ENCODE results near the gene CCDC9B.

GRCh38 chr15:40314723-40315276 lies 25.9 kb downstream of the CCDC9B start:
- TF ChIP-seq POLR2AphosphoS2 (conservative IDR thresholded peaks at IDR 0.05; ENCODE audit: low read length) (no peak), RCOR1 (IDR thresholded peaks at IDR 0.05; ENCODE audit: low read depth, low read length) (no peak), POLR2A (IDR thresholded peaks at IDR 0.05; ENCODE audit: low read length) (no peak), JUN (IDR thresholded peaks at IDR 0.05) (no peak), NR3C1 (IDR thresholded peaks at IDR 0.05) (no peak), MAZ (IDR thresholded peaks at IDR 0.05; ENCODE audit: borderline replicate concordance, low read depth, low read length) (no peak), CEBPB (IDR thresholded peaks at IDR 0.05) (no peak), CHD2 (IDR thresholded peaks at IDR 0.05; ENCODE audit: low read length, partially characterized antibody) (no peak), RAD21 (conservative IDR thresholded peaks at IDR 0.05 in 1 of 2, IDR thresholded peaks at IDR 0.05 in 1 of 2) (no peak), JUNB (IDR thresholded peaks at IDR 0.05) (no peak), ZFP36 (IDR thresholded peaks at IDR 0.05; ENCODE audit: borderline replicate concordance, partially characterized antibody) (no peak)
- TF ChIP-seq, protein P1, sequence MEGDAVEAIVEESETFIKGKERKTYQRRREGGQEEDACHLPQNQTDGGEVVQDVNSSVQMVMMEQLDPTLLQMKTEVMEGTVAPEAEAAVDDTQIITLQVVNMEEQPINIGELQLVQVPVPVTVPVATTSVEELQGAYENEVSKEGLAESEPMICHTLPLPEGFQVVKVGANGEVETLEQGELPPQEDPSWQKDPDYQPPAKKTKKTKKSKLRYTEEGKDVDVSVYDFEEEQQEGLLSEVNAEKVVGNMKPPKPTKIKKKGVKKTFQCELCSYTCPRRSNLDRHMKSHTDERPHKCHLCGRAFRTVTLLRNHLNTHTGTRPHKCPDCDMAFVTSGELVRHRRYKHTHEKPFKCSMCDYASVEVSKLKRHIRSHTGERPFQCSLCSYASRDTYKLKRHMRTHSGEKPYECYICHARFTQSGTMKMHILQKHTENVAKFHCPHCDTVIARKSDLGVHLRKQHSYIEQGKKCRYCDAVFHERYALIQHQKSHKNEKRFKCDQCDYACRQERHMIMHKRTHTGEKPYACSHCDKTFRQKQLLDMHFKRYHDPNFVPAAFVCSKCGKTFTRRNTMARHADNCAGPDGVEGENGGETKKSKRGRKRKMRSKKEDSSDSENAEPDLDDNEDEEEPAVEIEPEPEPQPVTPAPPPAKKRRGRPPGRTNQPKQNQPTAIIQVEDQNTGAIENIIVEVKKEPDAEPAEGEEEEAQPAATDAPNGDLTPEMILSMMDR (IDR thresholded peaks at IDR 0.05) = no peak
- TF ChIP-seq, protein P2, sequence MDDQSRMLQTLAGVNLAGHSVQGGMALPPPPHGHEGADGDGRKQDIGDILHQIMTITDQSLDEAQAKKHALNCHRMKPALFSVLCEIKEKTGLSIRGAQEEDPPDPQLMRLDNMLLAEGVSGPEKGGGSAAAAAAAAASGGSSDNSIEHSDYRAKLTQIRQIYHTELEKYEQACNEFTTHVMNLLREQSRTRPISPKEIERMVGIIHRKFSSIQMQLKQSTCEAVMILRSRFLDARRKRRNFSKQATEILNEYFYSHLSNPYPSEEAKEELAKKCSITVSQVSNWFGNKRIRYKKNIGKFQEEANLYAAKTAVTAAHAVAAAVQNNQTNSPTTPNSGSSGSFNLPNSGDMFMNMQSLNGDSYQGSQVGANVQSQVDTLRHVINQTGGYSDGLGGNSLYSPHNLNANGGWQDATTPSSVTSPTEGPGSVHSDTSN (IDR thresholded peaks at IDR 0.05) = no peak
- TF ChIP-seq, protein P3, sequence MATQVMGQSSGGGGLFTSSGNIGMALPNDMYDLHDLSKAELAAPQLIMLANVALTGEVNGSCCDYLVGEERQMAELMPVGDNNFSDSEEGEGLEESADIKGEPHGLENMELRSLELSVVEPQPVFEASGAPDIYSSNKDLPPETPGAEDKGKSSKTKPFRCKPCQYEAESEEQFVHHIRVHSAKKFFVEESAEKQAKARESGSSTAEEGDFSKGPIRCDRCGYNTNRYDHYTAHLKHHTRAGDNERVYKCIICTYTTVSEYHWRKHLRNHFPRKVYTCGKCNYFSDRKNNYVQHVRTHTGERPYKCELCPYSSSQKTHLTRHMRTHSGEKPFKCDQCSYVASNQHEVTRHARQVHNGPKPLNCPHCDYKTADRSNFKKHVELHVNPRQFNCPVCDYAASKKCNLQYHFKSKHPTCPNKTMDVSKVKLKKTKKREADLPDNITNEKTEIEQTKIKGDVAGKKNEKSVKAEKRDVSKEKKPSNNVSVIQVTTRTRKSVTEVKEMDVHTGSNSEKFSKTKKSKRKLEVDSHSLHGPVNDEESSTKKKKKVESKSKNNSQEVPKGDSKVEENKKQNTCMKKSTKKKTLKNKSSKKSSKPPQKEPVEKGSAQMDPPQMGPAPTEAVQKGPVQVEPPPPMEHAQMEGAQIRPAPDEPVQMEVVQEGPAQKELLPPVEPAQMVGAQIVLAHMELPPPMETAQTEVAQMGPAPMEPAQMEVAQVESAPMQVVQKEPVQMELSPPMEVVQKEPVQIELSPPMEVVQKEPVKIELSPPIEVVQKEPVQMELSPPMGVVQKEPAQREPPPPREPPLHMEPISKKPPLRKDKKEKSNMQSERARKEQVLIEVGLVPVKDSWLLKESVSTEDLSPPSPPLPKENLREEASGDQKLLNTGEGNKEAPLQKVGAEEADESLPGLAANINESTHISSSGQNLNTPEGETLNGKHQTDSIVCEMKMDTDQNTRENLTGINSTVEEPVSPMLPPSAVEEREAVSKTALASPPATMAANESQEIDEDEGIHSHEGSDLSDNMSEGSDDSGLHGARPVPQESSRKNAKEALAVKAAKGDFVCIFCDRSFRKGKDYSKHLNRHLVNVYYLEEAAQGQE (IDR thresholded peaks at IDR 0.05) = no peak
